T-helper 2 cell treated with Interferon-gamma antibody and Interleukin-4, amounts not matched to agents 5 μg/mL and 100 μg/mL, for 36 hours (primary cell): ENCODE results near the gene TBC1D3B.
"Not testable (repeated sequence)": the region's sequence is repeated elsewhere in the genome, so short reads cannot be mapped to it uniquely, and the experiment has no call there.

Experiments used
- DNase-seq: peaks from one replicate; pipeline ENCODE4 v3.0.0; 2021; ENCODE audit warnings: low spot score
- H3K27ac Mint-ChIP-seq: one replicate; pipeline ENCODE4 v1.8.0; 2021; ENCODE audit warnings: mild to moderate bottlenecking, mixed read lengths
- H3K27me3 Mint-ChIP-seq: one replicate; pipeline ENCODE4 v1.8.0; 2021; ENCODE audit warnings: low read depth, mixed read lengths
- H3K36me3 Mint-ChIP-seq: one replicate; pipeline ENCODE4 v1.8.0; 2021; ENCODE audit warnings: low read depth, mixed read lengths
- H3K4me1 Mint-ChIP-seq: one replicate; pipeline ENCODE4 v1.8.0; 2021; ENCODE audit warnings: low read depth, mixed read lengths
- H3K4me3 Mint-ChIP-seq: one replicate; pipeline ENCODE4 v1.8.0; 2022; ENCODE audit warnings: mild to moderate bottlenecking, moderate library complexity, mixed read lengths
- H3K9me3 Mint-ChIP-seq: one replicate; pipeline ENCODE4 v1.8.0; 2021; ENCODE audit warnings: mixed read lengths

Gene TBC1D3B

DNA sequence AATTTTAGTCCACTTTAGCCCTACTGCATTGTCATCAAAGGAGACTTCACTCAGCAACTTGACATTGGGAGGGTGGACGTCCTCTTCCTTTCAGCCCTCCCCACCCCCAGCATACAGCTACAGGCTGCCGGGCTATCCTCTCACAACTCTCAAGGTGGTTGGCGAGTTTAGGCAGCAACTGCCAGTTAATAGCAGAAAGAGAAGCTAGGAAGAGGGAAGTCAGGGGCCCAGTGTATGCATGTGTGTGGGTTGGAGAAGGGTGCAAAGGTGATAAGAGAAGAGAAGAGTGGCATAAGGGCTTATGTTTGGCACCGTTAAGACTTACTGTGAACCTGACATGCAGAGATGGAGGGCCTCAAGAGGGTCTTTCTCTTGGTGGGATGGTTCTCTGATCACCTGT is 41.0 kb downstream of the TBC1D3B start:
- Mint-ChIP-seq H3K27me3 (peaks cover 15% of the 10 kb centered on the region), H3K9me3 (no peaks in the 10 kb centered on the region), H3K36me3 (no peaks in the 10 kb centered on the region), H3K27ac (no peak overlapping the region), H3K4me3 (no peak overlapping the region), H3K4me1 (no peaks in the 10 kb centered on the region)
- DNase-seq: no peak

DNA sequence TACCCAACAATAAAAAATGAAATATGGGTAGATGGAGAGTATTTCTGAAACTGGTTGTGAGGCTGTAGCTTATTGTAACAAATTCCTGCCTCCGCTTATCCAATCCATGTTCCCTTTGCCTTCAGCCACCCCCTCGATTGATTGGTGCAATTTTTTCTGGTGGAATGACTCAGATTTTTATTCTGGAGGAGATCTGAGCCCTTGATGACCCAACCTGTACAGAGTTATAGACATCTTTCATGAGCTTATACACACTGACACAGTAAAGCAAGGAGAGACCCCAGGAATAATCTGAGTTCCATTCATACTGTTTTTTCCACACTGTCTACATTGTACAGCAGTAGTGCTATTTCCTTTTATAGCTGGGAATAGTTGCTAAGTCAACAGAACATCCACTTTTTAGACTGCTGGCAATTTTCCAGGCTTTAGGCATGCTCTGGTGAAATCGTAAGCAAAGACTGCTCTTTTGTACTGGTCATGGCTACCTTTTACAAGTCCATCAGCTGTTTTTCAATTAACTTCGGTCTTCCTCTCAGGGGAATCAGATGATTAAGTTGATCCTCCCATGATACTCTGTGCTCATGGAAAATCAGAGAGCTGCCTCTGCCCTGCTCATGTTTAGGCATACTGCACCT is 42.7 kb downstream of the TBC1D3B start:
- peaks cover 24% of the 10 kb centered on the region for H3K27me3 Mint-ChIP-seq
- DNase-seq: no peak
- no peaks in the 10 kb centered on the region for H3K9me3 Mint-ChIP-seq
- no peak overlapping the region for H3K27ac Mint-ChIP-seq
- no peaks in the 10 kb centered on the region for H3K4me1 Mint-ChIP-seq
- H3K4me3 Mint-ChIP-seq: no peak overlapping the region
- no peaks in the 10 kb centered on the region for H3K36me3 Mint-ChIP-seq

DNA sequence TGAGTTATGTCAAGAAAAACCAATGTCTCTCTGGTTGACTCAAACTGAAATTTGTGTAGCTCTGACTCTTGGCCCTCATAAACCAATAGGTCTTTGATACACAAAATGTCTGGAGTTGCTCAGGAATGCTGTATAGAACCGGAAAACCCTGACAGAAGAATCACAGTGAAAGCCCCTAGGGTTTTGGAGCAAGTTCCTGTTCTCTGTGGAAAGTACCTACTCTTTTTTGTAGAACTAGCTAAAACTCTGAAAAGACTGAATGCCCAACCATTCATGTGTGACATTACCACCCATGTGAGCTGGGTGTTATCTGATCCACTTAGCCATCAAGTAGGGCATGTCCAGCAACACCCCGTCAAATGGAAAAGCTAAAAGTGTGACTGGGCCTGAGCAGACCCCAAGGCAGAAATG is 44.0 kb downstream of the TBC1D3B start:
- Mint-ChIP-seq H3K27ac (no peak overlapping the region), H3K4me3 (no peak overlapping the region), H3K4me1 (no peaks in the 10 kb centered on the region), H3K36me3 (no peaks in the 10 kb centered on the region), H3K27me3 (peaks cover 27% of the 10 kb centered on the region), H3K9me3 (no peaks in the 10 kb centered on the region)
- no peak for DNase-seq

GRCh38 chr17:36131931-36132330 is 44.5 kb downstream of the TBC1D3B start:
- Mint-ChIP-seq H3K27me3 (peaks cover 22% of the 10 kb centered on the region), H3K4me1 (no peaks in the 10 kb centered on the region), H3K27ac (no peak overlapping the region), H3K4me3 (no peak overlapping the region), H3K9me3 (no peaks in the 10 kb centered on the region), H3K36me3 (no peaks in the 10 kb centered on the region)
- no peak for DNase-seq

DNA sequence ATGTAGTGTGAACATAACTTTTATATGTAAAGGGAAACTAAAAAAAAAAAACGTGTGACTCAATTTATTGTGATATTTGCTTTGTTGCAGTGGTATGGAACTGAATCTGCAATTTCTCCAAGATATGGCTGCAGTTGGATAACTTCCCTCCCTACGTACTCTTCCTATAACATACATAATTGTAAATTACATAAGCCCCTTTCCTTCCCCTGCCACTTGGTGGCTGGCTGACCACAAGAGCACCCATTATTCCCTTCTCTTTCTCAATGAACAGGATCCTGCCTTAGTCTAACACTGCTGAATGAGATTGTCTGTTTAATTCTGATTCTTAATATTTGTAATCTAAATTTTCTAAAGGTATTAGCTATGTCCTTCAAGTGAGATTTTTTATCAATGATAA is 45.0 kb downstream of the TBC1D3B start:
- Mint-ChIP-seq H3K27ac (no peak overlapping the region), H3K4me3 (no peak overlapping the region), H3K4me1 (no peaks in the 10 kb centered on the region), H3K36me3 (no peaks in the 10 kb centered on the region), H3K27me3 (peaks cover 22% of the 10 kb centered on the region), H3K9me3 (no peaks in the 10 kb centered on the region)
- no peak for DNase-seq

DNA sequence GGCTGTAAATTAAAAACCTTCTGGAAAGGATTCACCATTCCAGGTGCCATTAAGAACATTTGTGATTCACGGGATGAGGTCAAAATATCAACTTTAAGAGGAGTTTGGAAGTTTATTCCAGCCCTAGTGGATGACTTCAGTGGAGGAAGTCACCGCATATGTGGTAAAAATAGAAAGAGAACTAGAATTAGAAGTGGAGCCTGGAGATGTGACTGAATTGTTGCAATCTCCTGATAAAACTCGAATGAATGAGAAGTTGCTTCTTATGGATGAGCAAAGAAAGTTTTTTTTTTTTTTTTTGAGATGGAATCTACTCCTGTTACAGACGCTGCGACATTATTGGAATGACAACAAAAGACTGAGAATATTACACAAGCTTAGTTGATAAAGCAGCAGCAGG is 46.1 kb downstream of the TBC1D3B start:
- Mint-ChIP-seq H3K36me3 (no peaks in the 10 kb centered on the region), H3K27me3 (peaks cover 22% of the 10 kb centered on the region), H3K4me1 (no peaks in the 10 kb centered on the region), H3K27ac (no peak overlapping the region), H3K9me3 (peaks cover 9% of the 10 kb centered on the region), H3K4me3 (no peak overlapping the region)
- no peak for DNase-seq

GRCh38 chr17:36129616-36130015 is 46.8 kb downstream of the TBC1D3B start:
- H3K9me3 Mint-ChIP-seq: peaks cover 9% of the 10 kb centered on the region
- H3K4me3 Mint-ChIP-seq: no peak overlapping the region
- no peaks in the 10 kb centered on the region for H3K36me3 Mint-ChIP-seq
- no peak overlapping the region for H3K27ac Mint-ChIP-seq
- H3K4me1 Mint-ChIP-seq: no peaks in the 10 kb centered on the region
- no peak for DNase-seq
- peaks cover 22% of the 10 kb centered on the region for H3K27me3 Mint-ChIP-seq

DNA sequence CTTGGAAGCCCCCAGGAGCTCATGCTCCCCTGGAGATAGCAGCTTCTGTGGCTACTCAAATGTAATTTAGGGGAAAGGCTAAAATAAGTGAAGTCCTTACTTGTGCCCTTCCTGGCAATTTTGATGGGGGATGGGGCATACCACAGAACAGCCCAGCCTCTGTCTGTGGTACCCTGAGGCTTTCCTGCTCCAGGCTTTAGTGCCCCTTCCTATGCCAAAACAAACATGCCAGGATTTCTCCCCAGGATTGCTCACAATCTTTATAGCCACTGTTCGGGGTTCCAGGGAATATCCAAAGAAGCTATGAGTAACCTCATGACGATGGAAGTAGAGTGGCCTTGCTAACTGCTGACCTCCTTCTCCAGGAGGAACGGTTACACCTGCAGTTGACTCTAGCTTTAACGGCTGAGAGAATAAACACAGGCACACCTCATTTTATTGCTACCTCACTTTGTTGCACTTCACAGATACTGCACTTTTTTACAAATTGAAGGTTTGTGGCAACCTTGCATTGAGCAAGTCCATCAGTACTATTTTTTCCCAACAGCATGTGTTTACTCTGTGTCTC is 47.9 kb downstream of the TBC1D3B start:
- Mint-ChIP-seq H3K27me3 (peaks cover 17% of the 10 kb centered on the region), H3K27ac (no peak overlapping the region), H3K4me3 (no peak overlapping the region), H3K9me3 (peaks cover 9% of the 10 kb centered on the region), H3K4me1 (no peaks in the 10 kb centered on the region), H3K36me3 (no peaks in the 10 kb centered on the region)
- no peak for DNase-seq

GRCh38 chr17:36127911-36128310 is 48.5 kb downstream of the TBC1D3B start:
- Mint-ChIP-seq H3K27me3 (peaks cover 15% of the 10 kb centered on the region), H3K4me1 (no peaks in the 10 kb centered on the region), H3K36me3 (no peaks in the 10 kb centered on the region), H3K9me3 (peaks cover 9% of the 10 kb centered on the region), H3K27ac (no peak overlapping the region), H3K4me3 (no peak overlapping the region)
- no peak for DNase-seq

DNA sequence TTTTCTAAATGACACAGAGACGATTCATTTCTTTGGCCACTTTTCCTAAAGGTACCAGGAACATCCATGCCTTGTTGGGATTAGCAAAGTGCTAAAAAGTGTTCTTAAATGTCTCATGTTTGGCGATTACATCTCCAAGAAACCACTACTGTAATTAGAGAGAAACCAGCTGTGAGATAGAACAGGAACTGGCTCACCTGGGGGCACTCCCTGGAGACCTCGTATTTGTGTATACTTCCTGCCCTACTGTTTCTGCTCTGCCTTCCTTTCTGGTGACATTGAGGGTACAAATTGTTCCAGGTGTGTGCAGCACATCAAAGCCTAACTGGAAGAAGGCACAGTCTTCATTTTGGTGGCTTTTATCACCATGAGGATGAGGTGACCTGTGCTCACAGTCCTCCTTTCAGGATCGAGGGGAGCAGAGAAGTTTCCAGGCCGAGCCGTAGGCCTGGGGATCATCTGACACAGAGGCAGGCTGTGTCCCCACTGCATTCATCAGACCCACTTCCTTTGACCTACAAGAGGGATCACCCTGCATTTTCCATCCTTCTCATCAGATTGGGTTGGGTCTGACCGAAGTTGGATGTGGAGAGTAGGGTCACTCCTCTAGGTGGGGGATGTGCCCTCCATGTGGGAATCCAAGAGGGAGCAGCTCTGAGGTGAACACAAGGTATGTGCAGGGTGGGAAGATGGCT is 49.1 kb downstream of the TBC1D3B start:
- Mint-ChIP-seq H3K4me3 (no peak overlapping the region), H3K27ac (no peak overlapping the region), H3K4me1 (no peaks in the 10 kb centered on the region), H3K36me3 (no peaks in the 10 kb centered on the region), H3K9me3 (peaks cover 9% of the 10 kb centered on the region), H3K27me3 (peaks cover 15% of the 10 kb centered on the region)
- DNase-seq: no peak

GRCh38 chr17:36124879-36125824 is 51.3 kb downstream of the TBC1D3B start:
- no peaks in the 10 kb centered on the region for H3K4me1 Mint-ChIP-seq
- H3K27ac Mint-ChIP-seq: no peak overlapping the region
- peaks cover 14% of the 10 kb centered on the region for H3K27me3 Mint-ChIP-seq
- H3K36me3 Mint-ChIP-seq: no peaks in the 10 kb centered on the region
- H3K4me3 Mint-ChIP-seq: no peak overlapping the region
- peaks cover 11% of the 10 kb centered on the region for H3K9me3 Mint-ChIP-seq
- no peak for DNase-seq

GRCh38 chr17:36123431-36123830 is 53.0 kb downstream of the TBC1D3B start:
- Mint-ChIP-seq H3K4me3 (no peak overlapping the region), H3K4me1 (no peaks in the 10 kb centered on the region), H3K27ac (no peak overlapping the region), H3K9me3 (peaks cover 14% of the 10 kb centered on the region), H3K27me3 (peaks cover 5% of the 10 kb centered on the region), H3K36me3 (no peaks in the 10 kb centered on the region)
- DNase-seq: no peak

DNA sequence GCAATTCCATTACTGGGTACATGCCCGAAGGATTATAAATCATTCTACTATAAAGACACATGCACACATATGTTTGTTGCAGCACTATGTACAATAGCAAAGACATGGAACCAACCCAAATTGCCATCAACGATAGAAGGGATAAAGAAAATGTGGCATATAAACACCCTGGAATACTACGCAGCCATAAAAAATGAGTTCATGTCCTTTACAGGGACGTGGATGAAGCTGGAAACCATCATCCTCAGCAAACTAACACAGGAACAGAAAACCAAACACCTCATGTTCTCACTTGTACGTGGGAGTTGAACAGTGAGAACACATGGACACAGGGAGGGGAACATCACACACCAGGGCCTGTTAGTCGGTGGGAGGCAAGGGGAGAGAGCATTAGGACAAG is 55.3 kb downstream of the TBC1D3B start:
- not testable (repeated sequence) for H3K4me1 Mint-ChIP-seq, H3K27ac Mint-ChIP-seq, H3K27me3 Mint-ChIP-seq, H3K36me3 Mint-ChIP-seq, DNase-seq, H3K4me3 Mint-ChIP-seq
- H3K9me3 Mint-ChIP-seq: peaks cover 12% of the 10 kb centered on the region

DNA sequence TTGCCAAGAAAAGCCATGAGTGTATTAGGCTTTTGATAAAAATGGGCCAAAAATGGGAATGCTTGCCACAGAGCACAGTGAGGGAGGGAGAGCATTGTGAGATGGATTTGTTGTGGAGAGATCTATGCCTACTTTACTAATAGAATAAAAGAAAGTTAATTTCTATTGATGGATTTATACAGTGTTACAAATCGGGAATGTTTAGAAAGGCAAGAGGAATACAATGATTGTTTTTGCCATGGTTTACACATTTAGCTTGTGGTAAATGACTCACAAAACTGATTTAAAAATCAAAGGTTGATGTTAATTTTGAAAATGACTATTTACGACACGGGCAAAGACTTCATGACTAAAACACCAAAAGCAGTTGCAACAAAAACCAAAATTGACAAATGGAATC is 56.2 kb downstream of the TBC1D3B start:
- Mint-ChIP-seq H3K36me3 (no peaks in the 10 kb centered on the region), H3K4me1 (no peaks in the 10 kb centered on the region), H3K27me3 (peaks cover 2% of the 10 kb centered on the region), H3K9me3 (peaks cover 5% of the 10 kb centered on the region), H3K4me3 (no peak overlapping the region), H3K27ac (no peak overlapping the region)
- no peak for DNase-seq
